ENCODE results near the gene FBXL7. TPM values are rescaled to one million over a fixed set of nuclear protein-coding genes. Genes with fewer than 3 reads are reported as not detected.

Gene FBXL7
- total RNA-seq, 1 experiment from 2014 or later: not detected

DNA sequence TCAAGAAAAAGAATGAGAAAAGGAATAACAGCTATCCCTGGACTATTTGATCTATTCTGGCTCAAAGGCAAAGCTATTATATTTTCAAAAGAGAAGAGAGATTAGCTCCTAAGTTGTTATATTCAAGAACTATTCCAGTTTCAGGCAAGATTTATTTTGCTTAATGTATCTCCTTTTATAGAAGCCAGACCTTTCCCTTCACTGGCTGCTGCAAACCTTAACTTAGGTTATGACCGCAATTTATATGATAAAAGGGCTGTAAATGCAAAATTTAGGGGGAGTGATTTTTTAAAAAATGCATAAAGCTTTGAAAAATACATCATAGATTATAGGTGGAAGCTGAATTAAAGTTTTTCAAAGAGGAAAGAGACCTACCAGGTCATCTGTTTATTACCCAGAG, 97.8 kb downstream of the FBXL7 start:
- ChIA-PET POLR2A (interaction anchor here (0.7 kb wide), 1 partner anchor 81 kb away, joined by 10 read pairs; no protein-coding TSS in a partner anchor), CTCF (interaction anchor here (0.6 kb wide), 1 partner anchor 161 kb away, joined by 3 read pairs; no protein-coding TSS in a partner anchor)
- no peaks in the 10 kb centered on the region for H3K4me1 ChIP-seq (ENCODE audit: control insufficient read depth, insufficient read depth, low read length)
- no peaks in the 10 kb centered on the region for H3K27me3 ChIP-seq (ENCODE audit: control insufficient read depth, insufficient read depth, low read length)
- H3K4me3 ChIP-seq (ENCODE audit: low read depth in 2 of 2, low read length in 2 of 2): no peak overlapping the region
- in situ Hi-C loops (cut with HindIII; ENCODE audit: low pct_unique_long_range_greater_than_20kb, low sequenced_read_pairs): no loop called here
- intact Hi-C loops (cut with micrococcal nuclease; ENCODE audit: unreplicated experiment): no loop called here
- no TSS peak for BruUV-seq (replicated peaks)
- H3K9me3 ChIP-seq (ENCODE audit: control insufficient read depth, insufficient read depth, low read depth, low read length): no peaks in the 10 kb centered on the region
- TF ChIP-seq CTCF (IDR thresholded peaks at IDR 0.05) (no peak), TCF7L2 (IDR thresholded peaks at IDR 0.05; ENCODE audit: low read depth, low read length) (no peak), SIN3A (IDR thresholded peaks at IDR 0.05; ENCODE audit: borderline replicate concordance, insufficient read depth, low read depth, low read length) (no peak), POLR2AphosphoS5 (IDR thresholded peaks at IDR 0.05; ENCODE audit: low read depth, low read length) (no peak)
- TF ChIP-seq, protein P1, sequence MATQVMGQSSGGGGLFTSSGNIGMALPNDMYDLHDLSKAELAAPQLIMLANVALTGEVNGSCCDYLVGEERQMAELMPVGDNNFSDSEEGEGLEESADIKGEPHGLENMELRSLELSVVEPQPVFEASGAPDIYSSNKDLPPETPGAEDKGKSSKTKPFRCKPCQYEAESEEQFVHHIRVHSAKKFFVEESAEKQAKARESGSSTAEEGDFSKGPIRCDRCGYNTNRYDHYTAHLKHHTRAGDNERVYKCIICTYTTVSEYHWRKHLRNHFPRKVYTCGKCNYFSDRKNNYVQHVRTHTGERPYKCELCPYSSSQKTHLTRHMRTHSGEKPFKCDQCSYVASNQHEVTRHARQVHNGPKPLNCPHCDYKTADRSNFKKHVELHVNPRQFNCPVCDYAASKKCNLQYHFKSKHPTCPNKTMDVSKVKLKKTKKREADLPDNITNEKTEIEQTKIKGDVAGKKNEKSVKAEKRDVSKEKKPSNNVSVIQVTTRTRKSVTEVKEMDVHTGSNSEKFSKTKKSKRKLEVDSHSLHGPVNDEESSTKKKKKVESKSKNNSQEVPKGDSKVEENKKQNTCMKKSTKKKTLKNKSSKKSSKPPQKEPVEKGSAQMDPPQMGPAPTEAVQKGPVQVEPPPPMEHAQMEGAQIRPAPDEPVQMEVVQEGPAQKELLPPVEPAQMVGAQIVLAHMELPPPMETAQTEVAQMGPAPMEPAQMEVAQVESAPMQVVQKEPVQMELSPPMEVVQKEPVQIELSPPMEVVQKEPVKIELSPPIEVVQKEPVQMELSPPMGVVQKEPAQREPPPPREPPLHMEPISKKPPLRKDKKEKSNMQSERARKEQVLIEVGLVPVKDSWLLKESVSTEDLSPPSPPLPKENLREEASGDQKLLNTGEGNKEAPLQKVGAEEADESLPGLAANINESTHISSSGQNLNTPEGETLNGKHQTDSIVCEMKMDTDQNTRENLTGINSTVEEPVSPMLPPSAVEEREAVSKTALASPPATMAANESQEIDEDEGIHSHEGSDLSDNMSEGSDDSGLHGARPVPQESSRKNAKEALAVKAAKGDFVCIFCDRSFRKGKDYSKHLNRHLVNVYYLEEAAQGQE (IDR thresholded peaks at IDR 0.05; ENCODE audit: insufficient read depth in 1 of 2, low read depth in 2 of 2, low read length in 1 of 2): no peak
- ATAC-seq (no peak), DNase-seq (ENCODE audit: low read depth, low spot score) (no peak)
- no peaks in the 10 kb centered on the region for H3K36me3 ChIP-seq (ENCODE audit: control insufficient read depth, insufficient read depth, low read length)
- H3K27ac ChIP-seq (ENCODE audit: low read length): no peak overlapping the region

DNA sequence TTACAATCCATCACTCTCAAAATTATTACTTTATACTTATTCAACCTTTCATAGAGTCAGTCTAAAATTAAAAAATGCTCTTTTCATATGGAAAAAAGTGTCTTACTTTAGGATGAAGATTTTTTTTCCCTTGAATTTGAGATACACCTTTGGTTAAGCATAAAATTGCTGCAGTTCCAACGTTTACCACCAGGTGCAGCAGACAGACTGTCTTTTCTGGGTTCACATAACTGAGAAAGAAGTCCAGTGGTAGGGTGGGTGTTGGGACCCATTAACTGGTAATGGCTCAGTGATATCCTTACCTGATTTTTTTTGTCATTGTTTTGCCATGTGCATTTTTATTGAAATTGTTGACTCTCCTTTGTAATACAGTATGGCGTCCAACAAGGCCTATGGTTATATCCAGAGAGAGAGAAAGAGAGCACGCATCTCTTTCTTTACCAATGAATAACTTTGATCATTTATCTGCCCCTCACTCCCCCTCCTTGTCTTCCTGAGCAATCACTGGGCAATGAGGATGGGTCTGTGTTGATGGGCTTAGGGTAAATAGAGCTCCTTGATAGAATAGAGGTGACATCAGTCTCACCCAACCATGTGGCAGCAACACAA, 98.4 kb downstream of the FBXL7 start:
- BruUV-seq (replicated peaks): no TSS peak
- no peaks in the 10 kb centered on the region for H3K27me3 ChIP-seq (ENCODE audit: control insufficient read depth, insufficient read depth, low read length)
- no peaks in the 10 kb centered on the region for H3K36me3 ChIP-seq (ENCODE audit: control insufficient read depth, insufficient read depth, low read length)
- ChIA-PET POLR2A (no interaction called here), CTCF (no interaction called here)
- no peaks in the 10 kb centered on the region for H3K4me1 ChIP-seq (ENCODE audit: control insufficient read depth, insufficient read depth, low read length)
- intact Hi-C loops (cut with micrococcal nuclease; ENCODE audit: unreplicated experiment): no loop called here
- H3K27ac ChIP-seq (ENCODE audit: low read length): no peak overlapping the region
- no peak overlapping the region for H3K4me3 ChIP-seq (ENCODE audit: low read depth in 2 of 2, low read length in 2 of 2)
- in situ Hi-C loops (cut with HindIII; ENCODE audit: low pct_unique_long_range_greater_than_20kb, low sequenced_read_pairs): no loop called here
- ATAC-seq (no peak), DNase-seq (ENCODE audit: low read depth, low spot score) (peak; percentile 4)
- H3K9me3 ChIP-seq (ENCODE audit: control insufficient read depth, insufficient read depth, low read depth, low read length): no peaks in the 10 kb centered on the region
- peak; percentile 61 for TF ChIP-seq CTCF (IDR thresholded peaks at IDR 0.05)
- TF ChIP-seq TCF7L2 (IDR thresholded peaks at IDR 0.05; ENCODE audit: low read depth, low read length): no peak

Data from Panc1 (cell line).